Glomerular endothelial cell (primary cell): Measurements from ENCODE around the gene RPS2. TPM values are rescaled to one million over a fixed set of nuclear protein-coding genes. Genes with fewer than 3 reads are reported as not detected.
"Not testable (repeated sequence)": the region's sequence is repeated elsewhere in the genome, so short reads cannot be mapped to it uniquely, and the experiment has no call there.

Experiments used
- DNase-seq: peaks from one replicate; pipeline ENCODE4 v3.0.0-alpha.2; 2011; ENCODE audit warnings: low read depth, low spot score; ENCODE audit errors: extremely low read depth
- total RNA-seq: library from RNA; depleted of rRNA; stranded (reverse); fragments of >200 nt; gene quantifications from 2 replicates; pipeline ENCODE4 v1.2.3, GENCODE V29; 2015

The RPS2 gene
- total RNA-seq, 1 donor from 2014 or later, result 2,366 TPM

- no peak for DNase-seq
These were observed 43.9 kb downstream of the RPS2 start for GRCh38 chr16:1920727-1921171.

GRCh38 chr16:1920122-1920521, 44.5 kb downstream of the RPS2 start:
- not testable (repeated sequence) for DNase-seq

GRCh38 chr16:1919327-1919998, 45.2 kb downstream of the RPS2 start:
- no peak for DNase-seq

- DNase-seq, result no peak
These were observed 46.0 kb downstream of the RPS2 start, which contains the start of gene HS3ST6 for GRCh38 chr16:1918351-1919326. Gene HS3ST6 (minus strand): TSS chr16:1918415. CDS start chr16:1918323, 92 bp downstream.

GRCh38 chr16:1917665-1918350, 46.8 kb downstream of the RPS2 start:
- no peak for DNase-seq

- no peak for DNase-seq
These were observed 47.5 kb downstream of the RPS2 start for GRCh38 chr16:1917056-1917664.

GRCh38 chr16:1916640-1916990, 48.0 kb downstream of the RPS2 start:
- DNase-seq, result no peak

GRCh38 chr16:1915732-1916639, 48.6 kb downstream of the RPS2 start:
- DNase-seq, result no peak

GRCh38 chr16:1914988-1915387, 49.6 kb downstream of the RPS2 start:
- DNase-seq, result no peak

GRCh38 chr16:1914084-1914608, 50.5 kb downstream of the RPS2 start:
- no peak for DNase-seq

- no peak for DNase-seq
These were observed 51.1 kb downstream of the RPS2 start for GRCh38 chr16:1913327-1914083.

- no peak for DNase-seq
These were observed 52.4 kb downstream of the RPS2 start for GRCh38 chr16:1912215-1912543.

Other genes starting within 250 kb of the RPS2 start
- 70.4 and 72.6 TPM in 2 replicates for gene NME3, start 193.3 kb downstream of the RPS2 start, total RNA-seq
- 6.1 and 8.8 TPM in 2 replicates for gene EME2, start 192.0 kb downstream of the RPS2 start, total RNA-seq
- gene MRPS34, start 191.7 kb downstream of the RPS2 start, total RNA-seq, result 105 and 120 TPM in 2 replicates
- 36.2 and 63.6 TPM in 2 replicates for gene SPSB3, start 182.3 kb downstream of the RPS2 start, total RNA-seq
- gene NUBP2, start 181.9 kb downstream of the RPS2 start, total RNA-seq, result 114 and 135 TPM in 2 replicates
- gene IGFALS, start 171.1 kb downstream of the RPS2 start, total RNA-seq, result not detected in 2 replicates
- 91.5 and 116 TPM in 2 replicates for gene HAGH, start 138.0 kb downstream of the RPS2 start, total RNA-seq
- 60.7 and 62.9 TPM in 2 replicates for gene FAHD1, start 137.6 kb downstream of the RPS2 start, total RNA-seq
- gene MEIOB, start 92.7 kb downstream of the RPS2 start, total RNA-seq, result 0.10 and 0.88 TPM in 2 replicates
- not detected in 2 replicates for gene HS3ST6, start 46.4 kb downstream of the RPS2 start, total RNA-seq
- gene MSRB1, start 21.6 kb downstream of the RPS2 start, total RNA-seq, result 12.8 and 18.4 TPM in 2 replicates
- not detected in 2 replicates for gene RPL3L, start 10.1 kb downstream of the RPS2 start, total RNA-seq
- gene NDUFB10, start 5.3 kb downstream of the RPS2 start, total RNA-seq, result 262 and 265 TPM in 2 replicates
- not detected in 2 replicates for gene RNF151, start 2.0 kb upstream of the RPS2 start, total RNA-seq
- gene TBL3, start 7.2 kb upstream of the RPS2 start, total RNA-seq, result 50.7 and 59.4 TPM in 2 replicates
- 0.58 TPM in 1 of 2 replicates, not detected in the other for gene NOXO1, start 16.6 kb upstream of the RPS2 start, total RNA-seq
- gene GFER, start 19.4 kb upstream of the RPS2 start, total RNA-seq, result 18.7 and 22.2 TPM in 2 replicates
- gene SYNGR3, start 25.1 kb upstream of the RPS2 start, total RNA-seq, result 5.6 and 9.6 TPM in 2 replicates
- 60.8 and 83.9 TPM in 2 replicates for gene ZNF598, start 45.0 kb upstream of the RPS2 start, total RNA-seq
- 0.35 and 1.0 TPM in 2 replicates for gene NPW, start 55.0 kb upstream of the RPS2 start, total RNA-seq
- gene NHERF2, start 62.1 kb upstream of the RPS2 start, total RNA-seq, result 49.5 and 94.2 TPM in 2 replicates
- 22.6 and 30.5 TPM in 2 replicates for gene NTHL1, start 83.0 kb upstream of the RPS2 start, total RNA-seq
- 56.5 and 83.0 TPM in 2 replicates for gene TSC2, start 83.2 kb upstream of the RPS2 start, total RNA-seq
- gene PKD1, start 171.1 kb upstream of the RPS2 start, total RNA-seq, result 62.4 and 147 TPM in 2 replicates
- gene RAB26, start 183.8 kb upstream of the RPS2 start, total RNA-seq, result 0.48 and 1.3 TPM in 2 replicates
- gene TRAF7, start 191.0 kb upstream of the RPS2 start, total RNA-seq, result 88.4 and 102 TPM in 2 replicates
- 0.10 and 0.18 TPM in 2 replicates for gene CASKIN1, start 231.8 kb upstream of the RPS2 start, total RNA-seq
- 63.4 and 63.9 TPM in 2 replicates for gene MLST8, start 240.6 kb upstream of the RPS2 start, total RNA-seq
- 3.5 and 3.7 TPM in 2 replicates for gene BRICD5, start 246.0 kb upstream of the RPS2 start, total RNA-seq